HepG2 (cell line): ENCODE data around the gene QDPR. TPM values are rescaled to one million over a fixed set of nuclear protein-coding genes. Genes with fewer than 3 reads are reported as not detected.

Experiments
- CBFB ChIP-seq: sonication (generic); formaldehyde crosslinking; IDR thresholded peaks from 2 replicates; pipeline ENCODE4 v1.4.0; 2020; ENCODE audit warnings: missing genetic modification reagents
- CEBPB ChIP-seq: IDR thresholded peaks from 2 replicates; pipeline ENCODE4 v1.6.1; 2011; ENCODE audit warnings: low read depth, low read length, improper control_type of control experiment, borderline replicate concordance
- ELF3 ChIP-seq: IDR thresholded peaks from 2 replicates; pipeline ENCODE4 v1.6.1; 2016; ENCODE audit warnings: missing genetic modification reagents, missing compliant biosample characterization
- FLYWCH1 ChIP-seq: sonication (generic); formaldehyde crosslinking; IDR thresholded peaks from 2 replicates; pipeline ENCODE4 v1.8.1; 2023; ENCODE audit warnings: mild to moderate bottlenecking, missing genetic modification reagents
- FOXO4 ChIP-seq: sonication (generic); formaldehyde crosslinking; conservative IDR thresholded peaks from 2 replicates; pipeline ENCODE4 v1.8.1; 2023; ENCODE audit warnings: missing genetic modification reagents
- HIC2 ChIP-seq: sonication (generic); formaldehyde crosslinking; IDR thresholded peaks from 2 replicates; pipeline ENCODE4 v1.9.0; 2022; ENCODE audit warnings: low read depth, missing genetic modification reagents
- HMG20A ChIP-seq: IDR thresholded peaks from 2 replicates; pipeline ENCODE4 v1.6.1; 2016; ENCODE audit warnings: borderline replicate concordance
- ISL2 ChIP-seq: sonication (generic); formaldehyde crosslinking; IDR thresholded peaks from 2 replicates; pipeline ENCODE4 v1.5.0; 2020; ENCODE audit warnings: missing genetic modification reagents
- MAF1 ChIP-seq: sonication (generic); formaldehyde crosslinking; IDR thresholded peaks from 2 replicates; pipeline ENCODE4 v1.5.0; 2020; ENCODE audit warnings: missing genetic modification reagents, borderline replicate concordance
- MNT ChIP-seq: fragments of 450-650 bp; IDR thresholded peaks from 2 replicates; pipeline ENCODE4 v1.6.1; 2016
- RORA ChIP-seq: sonication (generic); formaldehyde crosslinking; IDR thresholded peaks from 2 replicates; pipeline ENCODE4 v1.5.0; 2020; ENCODE audit warnings: mild to moderate bottlenecking, missing genetic modification reagents, moderate library complexity
- SNAPC4 ChIP-seq: sonication (generic); formaldehyde crosslinking; IDR thresholded peaks from 2 replicates; pipeline ENCODE4 v1.4.0; 2020; ENCODE audit warnings: mild to moderate bottlenecking, missing genetic modification reagents
- ZBTB3 ChIP-seq: sonication (generic); formaldehyde crosslinking; IDR thresholded peaks from 2 replicates; pipeline ENCODE4 v1.4.0; 2020; ENCODE audit warnings: low read depth, mild to moderate bottlenecking, moderate library complexity, missing genetic modification reagents, borderline replicate concordance
- ZBTB46 ChIP-seq: sonication (generic); formaldehyde crosslinking; IDR thresholded peaks from 2 replicates; pipeline ENCODE4 v1.4.0; 2020; ENCODE audit warnings: mild to moderate bottlenecking, missing genetic modification reagents, borderline replicate concordance
- ZNF33A ChIP-seq: sonication (generic); formaldehyde crosslinking; IDR thresholded peaks from 2 replicates; pipeline ENCODE4 v1.5.1; 2020; ENCODE audit warnings: missing genetic modification reagents, mild to moderate bottlenecking, moderate library complexity, borderline replicate concordance
- ZNF792 ChIP-seq: IDR thresholded peaks from 2 replicates; pipeline ENCODE4 v1.6.1; 2016
- polyA plus RNA-seq, 8 experiments: library from polyadenylated mRNA; depleted of rRNA in 3 of 8; stranded (reverse) in 7 of 8; unstranded in 1 of 8; fragments of >200 nt; fragmentation: Illumina TruSeq in 4 of 8; extraction: Trizol in 4 of 8; gene quantifications; 2 replicates each; pipeline versions ENCODE4 v1.2.1 to v1.2.3, GENCODE V29; 2011 to 2016; ENCODE audit warnings: low read depth in 4 of 8, missing spikeins in 1 of 8, mixed read lengths in 1 of 8; ENCODE audit not compliant: insufficient read depth in 1 of 8
- total RNA-seq, 5 experiments: library from RNA; depleted of rRNA; stranded (reverse); fragments of >200 nt; fragmentation: Illumina TruSeq; extraction: Trizol; gene quantifications; 2 replicates each; pipeline ENCODE4 v1.2.3, GENCODE V29; 2016; ENCODE audit warnings: low read depth in 1 of 5

Gene QDPR
- total and polyA plus RNA-seq, 2 of the 13 experiments (the other 11 are each of a cell fraction or from before 2014, with no cell fraction given) = 9.9 to 95.5 TPM

- peak; percentile 71 for TF ChIP-seq ISL2 (CRISPR knock-in tag)
- TF ChIP-seq CEBPB = peak; percentile 35; the same call in 1 of the 2 replicates
- TF ChIP-seq FLYWCH1 = no peak
- TF ChIP-seq ZNF792 (CRISPR knock-in tag) = peak; percentile 73
- TF ChIP-seq ZBTB46 = no peak
- TF ChIP-seq ZNF33A (CRISPR knock-in tag) = no peak
- TF ChIP-seq ZBTB3 (CRISPR knock-in tag) = no peak; the same call in 1 of the 2 replicates
- peak; percentile 90; the same call in 1 of the 2 replicates for TF ChIP-seq HMG20A (CRISPR knock-in tag)
- TF ChIP-seq MAF1 (CRISPR knock-in tag) = 0 out of 2 replicates have a peak, but pooled peaks have one; percentile 36
- no peak for TF ChIP-seq FOXO4 (CRISPR knock-in tag)
- TF ChIP-seq RORA (CRISPR knock-in tag) = no peak
- no peak for TF ChIP-seq HIC2
- peak; percentile 59; the same call in 1 of the 2 replicates for TF ChIP-seq CBFB (CRISPR knock-in tag)
- no peak for TF ChIP-seq SNAPC4 (CRISPR knock-in tag)
- TF ChIP-seq MNT = no peak; the same call in 1 of the 2 replicates
- TF ChIP-seq ELF3 (CRISPR knock-in tag) = peak; percentile 99
Measured at GRCh38 chr4:17544205-17544604, 32.3 kb upstream of the QDPR start (continued).
